ENCODE data around the gene DNAJC18. TPM values are rescaled to one million over a fixed set of nuclear protein-coding genes. Genes with fewer than 3 reads are reported as not detected.

Gene DNAJC18
- total and polyA plus RNA-seq, 2 of the 8 experiments (the other 6 are each of a cell fraction or from before 2014, with no cell fraction given) = 7.8 to 29.2 TPM

GRCh38 chr5:139403787-139404483 is 35.4 kb downstream of the DNAJC18 start, which contains the start of gene SPATA24:
SPATA24 (minus strand) TSS chr5:139404089; CDS start chr5:139404060, 29 bp downstream.
- FAIRE-seq = no peak
- peak within 1 kb of the TSS; percentile 88 for H2AFZ ChIP-seq (ENCODE audit: low read length)
- CTCF ChIA-PET (ENCODE audit: partially characterized antibody) = interaction anchor here (2.3 to 2.7 kb wide), 4 partner anchors 7 to 17 kb away, joined by 9 to 16 read pairs (median 15); no protein-coding TSS in a partner anchor
- TF ChIP-seq MAFK (IDR thresholded peaks at IDR 0.05; ENCODE audit: low read depth, low read length) (no peak), TCF12 (IDR thresholded peaks at IDR 0.05; ENCODE audit: low read depth, low read length) (no peak), GTF2F1 (IDR thresholded peaks at IDR 0.05; ENCODE audit: borderline replicate concordance, low read depth, low read length) (no peak), BCL11A (IDR thresholded peaks at IDR 0.05; ENCODE audit: low read depth in 2 of 2, low read length in 2 of 2) (no peak), SAP30 (IDR thresholded peaks at IDR 0.05; ENCODE audit: insufficient read depth, insufficient replicate concordance, low read length) (peak; percentile 51), SRF (IDR thresholded peaks at IDR 0.05; ENCODE audit: low read depth, low read length) (no peak), ZNF274 (IDR thresholded peaks at IDR 0.05; ENCODE audit: borderline replicate concordance, extremely low read depth, low read length) (no peak), SP2 (IDR thresholded peaks at IDR 0.05; ENCODE audit: low read length) (no peak), KDM4A (IDR thresholded peaks at IDR 0.05; ENCODE audit: low read depth, low read length, severe bottlenecking) (peak; percentile 72)

More at GRCh38 chr5:139403787-139404483, 35.4 kb downstream of the DNAJC18 start, which contains the start of gene SPATA24:
- Histone ChIP-seq H3K9me3 (ENCODE audit: insufficient read depth in 2 of 2, low read depth in 1 of 2, low read length in 1 of 2) (no peaks in the 10 kb centered on the region), H3K79me1 (ENCODE audit: low read depth, low read length) (no peaks in the 10 kb centered on the region), H4K20me1 (replicated peaks in 1 of 2; ENCODE audit: control insufficient read depth in 1 of 2, insufficient read depth in 2 of 2, low read length in 2 of 2) (peaks cover 0 to 1% of the 10 kb centered on the region in 2 experiments), H3K9ac (replicated peaks in 1 of 4; ENCODE audit: extremely low read depth in 1 of 4, low read depth in 3 of 4, low read length in 3 of 4) (peak within 1 kb of the TSS in 3 of 4 experiments; percentile 92 to 97 (median 93); a peak in 6 of 7 replicates), H3K56ac (replicated peaks; ENCODE audit: insufficient read length, low read depth, low read length) (peak within 1 kb of the TSS; percentile 91), H3K23ac (ENCODE audit: insufficient read length) (no peak within 1 kb of the TSS), H3K79me2 (ENCODE audit: control insufficient read depth in 1 of 2, insufficient read depth in 2 of 2, low read length in 2 of 2) (no peaks in the 10 kb centered on the region; a peak in 2 of 4 replicates), H3K4me2 (ENCODE audit: insufficient read depth in 1 of 2, low read depth in 2 of 2, low read length in 2 of 2) (peak within 1 kb of the TSS; percentile 74 to 96), H2BK12ac (ENCODE audit: low read depth, low read length) (peak within 1 kb of the TSS; percentile 96), H3K14ac (ENCODE audit: insufficient read length) (no peak within 1 kb of the TSS), H3K18ac (ENCODE audit: extremely low read depth, low read length) (peak within 1 kb of the TSS; percentile 100), H3K27ac (ENCODE audit: low read depth, low read length) (peak within 1 kb of the TSS; percentile 94), H3K4ac (replicated peaks; ENCODE audit: insufficient read length, low read depth, low read length) (no peak within 1 kb of the TSS), H4K91ac (replicated peaks; ENCODE audit: insufficient read length, low read length) (peak within 1 kb of the TSS; percentile 95), H3K27me3 (replicated peaks in 1 of 4; ENCODE audit: control insufficient read depth in 3 of 4, extremely low read depth in 1 of 4, insufficient read depth in 3 of 4, low read length in 3 of 4) (0 out of 7 replicates have a peak, but pooled peaks cover 0 to 4% (median 0%) of the 10 kb centered on the region in 4 experiments), H3K36me3 (ENCODE audit: control insufficient read depth in 2 of 4, insufficient read depth in 4 of 4, low read length in 3 of 4) (peaks cover 0 to 6% (median 3%) of the 10 kb centered on the region in 4 experiments; a peak in 2 of 8 replicates), H4K8ac (ENCODE audit: extremely low read depth, insufficient read depth, low read length) (peak within 1 kb of the TSS; percentile 94; the same call in 1 of the 2 replicates), H2AK5ac (ENCODE audit: low read depth, low read length) (no peak within 1 kb of the TSS), H2BK120ac (replicated peaks; ENCODE audit: low read depth, low read length) (peak within 1 kb of the TSS; percentile 75), H3K4me3 (ENCODE audit: extremely low read depth in 1 of 4, insufficient read depth in 2 of 4, low read depth in 3 of 4, low read length in 4 of 4) (peak within 1 kb of the TSS; percentile 72 to 84 (median 80)), H4K5ac (ENCODE audit: insufficient read length, low read depth, low read length) (peak within 1 kb of the TSS; percentile 100), H3K4me1 (replicated peaks in 1 of 4; ENCODE audit: control insufficient read depth in 3 of 4, insufficient read depth in 4 of 4, low read length in 3 of 4) (peaks cover 0 to 8% (median 4%) of the 10 kb centered on the region in 4 experiments; a peak in 6 of 7 replicates), H2BK20ac (ENCODE audit: low read length) (peak within 1 kb of the TSS; percentile 98), H2BK5ac (ENCODE audit: low read depth, low read length) (peak within 1 kb of the TSS; percentile 99), H2BK15ac (ENCODE audit: low read length) (peak within 1 kb of the TSS; percentile 92; the same call in 1 of the 2 replicates), H3K23me2 (ENCODE audit: low read depth, low read length) (peaks cover 4% of the 10 kb centered on the region; the same call in 1 of the 2 replicates)
- peak; percentile 87 to 95 for DNase-seq (ENCODE audit: low read depth in 1 of 2, low spot score in 2 of 2)
- 4% methylated on average over 40 of the region's 41 CpGs; no CpG with 5 or more reads in 1 of the 2 experiments for whole genome bisulfite sequencing, 2 experiments (ENCODE audit: extremely low coverage in 1 of 2, insufficient coverage in 1 of 2, insufficient read length in 1 of 2, insufficient replicate concordance in 2 of 2, low coverage in 1 of 2, low lambda C conversion rate in 2 of 2, missing lambda C conversion rate in 1 of 2)
- POLR2A ChIA-PET (ENCODE audit: partially characterized antibody) = interaction anchor here (0.6 to 2.8 kb wide), 15 partner anchors 8 to 761 kb away, joined by 3 to 16 read pairs (median 4); partner anchors contain the start of genes DNAJC18 and MATR3
